Adrenal gland (tissue), 5 donors: ENCODE results near the gene HTR4.

Experiments
- CTCF ChIP-seq, 6 experiments: fragments of 450-650 bp in 4 of 6; fragments of 200-600 bp in 2 of 6; sonication (generic) in 1 of 6; IDR thresholded peaks; 1 replicate in 5 of 6; 2 replicates in 1 of 6; pipeline versions ENCODE4 v1.5.1 to v1.8.0; 2016 to 2021; ENCODE audit warnings: antibody characterized with exemption in 6 of 6, mild to moderate bottlenecking in 2 of 6, moderate library complexity in 1 of 6
- POLR2A ChIP-seq, 2 donors: fragments of 450-650 bp; IDR thresholded peaks; one replicate each; pipeline ENCODE4 v1.6.1; 2017; ENCODE audit warnings: antibody characterized with exemption in 2 of 2, mild to moderate bottlenecking in 2 of 2, moderate library complexity in 1 of 2
- donor health status: DM: no; HTN: no; CAD: no.

DNA sequence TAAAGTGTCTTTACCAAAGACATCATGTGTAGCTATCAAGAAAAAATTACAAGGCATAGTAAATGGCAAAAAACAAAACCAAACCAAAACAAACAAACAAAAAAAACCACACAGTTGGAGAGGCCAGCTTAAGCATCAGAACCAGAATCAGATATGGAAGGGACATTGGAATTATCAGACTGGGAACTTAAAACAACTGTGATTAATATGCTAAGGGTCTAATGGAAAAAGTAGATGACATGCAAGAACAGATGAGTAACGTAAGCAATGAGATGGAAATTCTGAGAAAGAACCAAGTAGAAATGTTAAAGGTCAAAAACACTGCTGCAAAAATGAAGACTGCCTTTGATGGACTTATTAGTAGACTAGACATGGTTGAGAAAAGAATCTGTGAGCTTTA lies 194.7 kb downstream of the HTR4 start:
- no peak for TF ChIP-seq CTCF (IDR thresholded peaks at IDR 0.05)
- no peak for TF ChIP-seq POLR2A (IDR thresholded peaks at IDR 0.05)
